Measurements from ENCODE around the gene RDX.

Gene RDX

GRCh38 chr11:110301577-110301976 is 5.2 kb upstream of the RDX start:
- Histone ChIP-seq H3K36me3 (ENCODE audit: insufficient read depth, low read length) (no peaks in the 10 kb centered on the region), H4K20me1 (ENCODE audit: insufficient read depth, low read length, poor library complexity, severe bottlenecking) (no peaks in the 10 kb centered on the region), H3K9me2 (replicated peaks; ENCODE audit: low read depth, low read length) (no peaks in the 10 kb centered on the region), H3K9me3 (ENCODE audit: insufficient read depth, low read depth, low read length) (no peaks in the 10 kb centered on the region), H3K4me3 (ENCODE audit: low read length, poor library complexity, severe bottlenecking) (no peak overlapping the region), H3F3A (ENCODE audit: low read depth) (0 out of 2 replicates have a peak, but pooled peaks cover 4% of the 10 kb centered on the region), H2AFZ (ENCODE audit: low read length) (no peak overlapping the region), H3K4me2 (ENCODE audit: low read depth, low read length, poor library complexity, severe bottlenecking) (no peak overlapping the region), H3K79me2 (ENCODE audit: insufficient read depth, low read length) (no peaks in the 10 kb centered on the region), H3K4me1 (ENCODE audit: insufficient read depth, low read length, poor library complexity, severe bottlenecking) (peaks cover 20% of the 10 kb centered on the region), H3K9ac (ENCODE audit: low read depth, low read length, poor library complexity, severe bottlenecking) (no peak overlapping the region), H3K27me3 (ENCODE audit: insufficient read depth, low read length, poor library complexity, severe bottlenecking) (no peaks in the 10 kb centered on the region)
- TF ChIP-seq EZH2phosphoT487 (IDR thresholded peaks at IDR 0.05; ENCODE audit: borderline replicate concordance) (no peak), CTCF (conservative IDR thresholded peaks at IDR 0.05; ENCODE audit: low read length) (no peak)

GRCh38 chr11:110301032-110301431 is 4.6 kb upstream of the RDX start:
- Histone ChIP-seq H4K20me1 (ENCODE audit: insufficient read depth, low read length, poor library complexity, severe bottlenecking) (no peaks in the 10 kb centered on the region), H3K9me2 (replicated peaks; ENCODE audit: low read depth, low read length) (no peaks in the 10 kb centered on the region), H2AFZ (ENCODE audit: low read length) (no peak overlapping the region), H3K36me3 (ENCODE audit: insufficient read depth, low read length) (no peaks in the 10 kb centered on the region), H3K4me2 (ENCODE audit: low read depth, low read length, poor library complexity, severe bottlenecking) (no peak overlapping the region), H3K79me2 (ENCODE audit: insufficient read depth, low read length) (peaks cover under 1% of the 10 kb centered on the region; the same call in 1 of the 2 replicates), H3K9me3 (ENCODE audit: insufficient read depth, low read depth, low read length) (no peaks in the 10 kb centered on the region), H3K4me1 (ENCODE audit: insufficient read depth, low read length, poor library complexity, severe bottlenecking) (peaks cover 20% of the 10 kb centered on the region), H3K27me3 (ENCODE audit: insufficient read depth, low read length, poor library complexity, severe bottlenecking) (peaks cover 2% of the 10 kb centered on the region), H3F3A (ENCODE audit: low read depth) (0 out of 2 replicates have a peak, but pooled peaks cover 4% of the 10 kb centered on the region), H3K4me3 (ENCODE audit: low read length, poor library complexity, severe bottlenecking) (no peak overlapping the region), H3K9ac (ENCODE audit: low read depth, low read length, poor library complexity, severe bottlenecking) (no peak overlapping the region)
- no peak for TF ChIP-seq EZH2phosphoT487 (IDR thresholded peaks at IDR 0.05; ENCODE audit: borderline replicate concordance)
- TF ChIP-seq CTCF (conservative IDR thresholded peaks at IDR 0.05; ENCODE audit: low read length) = no peak

GRCh38 chr11:110299006-110299785 is 2.8 kb upstream of the RDX start:
- no peak overlapping the region for H3K4me2 ChIP-seq (ENCODE audit: low read depth, low read length, poor library complexity, severe bottlenecking)
- H3K9me2 ChIP-seq (replicated peaks; ENCODE audit: low read depth, low read length) = no peaks in the 10 kb centered on the region
- peaks cover 18% of the 10 kb centered on the region for H3K79me2 ChIP-seq (ENCODE audit: insufficient read depth, low read length)
- H3K9ac ChIP-seq (ENCODE audit: low read depth, low read length, poor library complexity, severe bottlenecking) = no peak overlapping the region
- H3K4me1 ChIP-seq (ENCODE audit: insufficient read depth, low read length, poor library complexity, severe bottlenecking) = peaks cover 13% of the 10 kb centered on the region
- H2AFZ ChIP-seq (ENCODE audit: low read length) = no peak overlapping the region
- TF ChIP-seq CTCF (conservative IDR thresholded peaks at IDR 0.05; ENCODE audit: low read length) = no peak
- TF ChIP-seq EZH2phosphoT487 (IDR thresholded peaks at IDR 0.05; ENCODE audit: borderline replicate concordance) = no peak
- peaks cover 18% of the 10 kb centered on the region for H4K20me1 ChIP-seq (ENCODE audit: insufficient read depth, low read length, poor library complexity, severe bottlenecking)
- H3K27me3 ChIP-seq (ENCODE audit: insufficient read depth, low read length, poor library complexity, severe bottlenecking) = peaks cover 6% of the 10 kb centered on the region
- 0 out of 2 replicates have a peak, but pooled peaks cover 4% of the 10 kb centered on the region for H3F3A ChIP-seq (ENCODE audit: low read depth)
- no peak overlapping the region for H3K4me3 ChIP-seq (ENCODE audit: low read length, poor library complexity, severe bottlenecking)
- H3K36me3 ChIP-seq (ENCODE audit: insufficient read depth, low read length) = no peaks in the 10 kb centered on the region
- no peaks in the 10 kb centered on the region for H3K9me3 ChIP-seq (ENCODE audit: insufficient read depth, low read depth, low read length)
